ENCODE results near the gene LMF1. TPM values are rescaled to one million over a fixed set of nuclear protein-coding genes. Genes with fewer than 3 reads are reported as not detected.

Gene LMF1
- polyA plus RNA-seq, 1 donor (not counting 4 experiments of a cell fraction or from before 2014, with no cell fraction given), result 3.1 TPM

GRCh38 chr16:971582-971905, 760 bp upstream of the LMF1 start:
- H3K4me3 ChIP-seq (ENCODE audit: control insufficient read depth in 2 of 3, extremely low read depth in 1 of 3, insufficient read depth in 2 of 3, low read depth in 1 of 3, low read length in 3 of 3), result no peak overlapping the region
- H3K79me2 ChIP-seq (ENCODE audit: control insufficient read depth, insufficient read depth, low read length), result no peaks in the 10 kb centered on the region
- no peaks in the 10 kb centered on the region for H4K20me1 ChIP-seq (ENCODE audit: control insufficient read depth, extremely low read depth, insufficient read depth, low read length)
- H3K27ac ChIP-seq (ENCODE audit: control insufficient read depth, insufficient read depth, low read length), result no peak overlapping the region
- peaks cover 4% of the 10 kb centered on the region for H3K27me3 ChIP-seq (ENCODE audit: control insufficient read depth, extremely low read depth, insufficient read depth, low read length)
- H3K4me2 ChIP-seq (ENCODE audit: control insufficient read depth, extremely low read depth, insufficient read depth, low read depth, low read length), result no peak overlapping the region
- peaks cover 12% of the 10 kb centered on the region for H3K9me3 ChIP-seq (ENCODE audit: control insufficient read depth, low read depth, low read length)
- H2AFZ ChIP-seq (ENCODE audit: control insufficient read depth, low read length), result no peak overlapping the region
- dilution Hi-C loops (cut with MboI; ENCODE audit: extremely low pct_ligation_motif_present, low sequenced_read_pairs), result no loop called here
- H3K9me1 ChIP-seq (ENCODE audit: control insufficient read depth, extremely low read depth, insufficient read depth, low read length), result no peaks in the 10 kb centered on the region
- FAIRE-seq (no peak), DNase-seq (ENCODE audit: low read depth, low spot score) (no peak)
- TF ChIP-seq CTCF (optimal IDR thresholded peaks at IDR 0.05 in 1 of 3, IDR thresholded peaks at IDR 0.05 in 1 of 3, conservative IDR thresholded peaks at IDR 0.05 in 1 of 3; ENCODE audit: extremely low read depth in 1 of 3, insufficient read depth in 2 of 3, low read length in 3 of 3), result no peak
- no peak for TF ChIP-seq EZH2 (IDR thresholded peaks at IDR 0.05; ENCODE audit: low read length)
- H3K9ac ChIP-seq (ENCODE audit: control insufficient read depth, extremely low read depth, insufficient read depth, low read length), result no peak overlapping the region
- H3K4me1 ChIP-seq (ENCODE audit: control insufficient read depth, extremely low read depth, insufficient read depth, low read length), result peaks cover 4% of the 10 kb centered on the region
- no peaks in the 10 kb centered on the region for H3K36me3 ChIP-seq (ENCODE audit: control insufficient read depth in 2 of 2, extremely low read depth in 1 of 2, insufficient read depth in 2 of 2, low read length in 2 of 2)

- peak overlapping the region; percentile 47 for H3K27ac ChIP-seq (ENCODE audit: control insufficient read depth, insufficient read depth, low read length)
- peak overlapping the region; percentile 76 for H3K9ac ChIP-seq (ENCODE audit: control insufficient read depth, extremely low read depth, insufficient read depth, low read length)
- H3K9me3 ChIP-seq (ENCODE audit: control insufficient read depth, low read depth, low read length), result peaks cover 20% of the 10 kb centered on the region
- H3K4me1 ChIP-seq (ENCODE audit: control insufficient read depth, extremely low read depth, insufficient read depth, low read length), result peaks cover 4% of the 10 kb centered on the region
- peak overlapping the region; percentile 71 for H3K4me2 ChIP-seq (ENCODE audit: control insufficient read depth, extremely low read depth, insufficient read depth, low read depth, low read length)
- dilution Hi-C loops (cut with MboI; ENCODE audit: extremely low pct_ligation_motif_present, low sequenced_read_pairs), result no loop called here
- H3K9me1 ChIP-seq (ENCODE audit: control insufficient read depth, extremely low read depth, insufficient read depth, low read length), result no peaks in the 10 kb centered on the region
- H3K27me3 ChIP-seq (ENCODE audit: control insufficient read depth, extremely low read depth, insufficient read depth, low read length), result peaks cover 4% of the 10 kb centered on the region
- peak overlapping the region; percentile 65 to 79 (median 75) for H3K4me3 ChIP-seq (ENCODE audit: control insufficient read depth in 2 of 3, extremely low read depth in 1 of 3, insufficient read depth in 2 of 3, low read depth in 1 of 3, low read length in 3 of 3)
- TF ChIP-seq CTCF (optimal IDR thresholded peaks at IDR 0.05 in 1 of 3, IDR thresholded peaks at IDR 0.05 in 1 of 3, conservative IDR thresholded peaks at IDR 0.05 in 1 of 3; ENCODE audit: extremely low read depth in 1 of 3, insufficient read depth in 2 of 3, low read length in 3 of 3) (no peak), EZH2 (IDR thresholded peaks at IDR 0.05; ENCODE audit: low read length) (no peak)
- no peaks in the 10 kb centered on the region for H3K79me2 ChIP-seq (ENCODE audit: control insufficient read depth, insufficient read depth, low read length)
- no peaks in the 10 kb centered on the region for H4K20me1 ChIP-seq (ENCODE audit: control insufficient read depth, extremely low read depth, insufficient read depth, low read length)
- DNase-seq (ENCODE audit: low read depth, low spot score) (no peak), FAIRE-seq (no peak)
- no peaks in the 10 kb centered on the region for H3K36me3 ChIP-seq (ENCODE audit: control insufficient read depth in 2 of 2, extremely low read depth in 1 of 2, insufficient read depth in 2 of 2, low read length in 2 of 2)
- H2AFZ ChIP-seq (ENCODE audit: control insufficient read depth, low read length), result peak overlapping the region; percentile 89
Measured at GRCh38 chr16:970386-970765, 408 bp downstream of the LMF1 start.

Measured in keratinocyte (primary cell).